ENCODE measurements around the gene SPACA5.
A peak's percentile ranks its signal among the peaks of the same experiment; 100 is the strongest.
"Not testable (repeated sequence)": the region's sequence is repeated elsewhere in the genome, so short reads cannot be mapped to it uniquely, and the experiment has no call there.

SPACA5 gene

DNA sequence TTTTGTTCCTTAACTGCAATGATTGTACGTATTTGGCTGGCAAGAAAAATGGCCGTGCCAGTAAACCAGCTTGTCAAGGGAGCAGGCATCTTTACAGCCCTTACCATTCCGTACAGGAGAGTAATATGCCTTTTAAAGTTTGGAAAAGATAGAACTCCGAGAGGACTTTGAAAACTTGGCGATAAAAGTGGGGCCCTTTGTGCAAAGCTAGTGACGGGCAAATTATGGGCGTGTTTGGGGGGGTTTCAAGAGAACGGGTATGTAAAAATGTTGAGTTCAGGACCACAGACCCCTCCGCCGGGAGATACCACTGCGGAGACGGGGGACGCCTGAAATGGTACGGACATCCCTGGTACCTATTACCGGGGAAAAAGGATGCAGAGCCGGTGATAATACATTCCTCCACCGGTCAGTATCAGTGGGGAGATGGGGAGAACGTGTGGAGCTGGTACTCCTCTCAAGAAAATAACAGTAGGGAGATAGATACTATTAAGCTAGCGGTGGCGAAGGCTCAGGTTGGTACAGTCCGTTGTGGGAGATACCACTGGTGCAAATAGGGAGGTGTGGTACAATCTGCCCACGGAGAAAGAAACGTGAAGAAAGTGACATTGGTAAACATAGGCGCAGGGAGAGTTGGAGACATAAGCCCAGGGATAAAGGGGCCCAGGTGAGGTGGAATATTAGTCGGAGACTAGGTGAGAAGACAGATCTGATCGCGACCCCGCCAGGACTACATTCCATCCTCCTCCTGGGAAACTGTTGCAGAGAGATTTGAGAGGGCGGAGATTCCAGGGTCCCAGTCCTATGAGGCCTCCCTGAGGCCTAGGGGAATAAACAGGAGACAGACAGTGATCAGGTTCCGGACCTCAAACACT lies 14.5 kb downstream of the SPACA5 start:
- Histone ChIP-seq H3K9me3 (ENCODE audit: severe bottlenecking) (no peaks in the 10 kb centered on the region), H3K27ac (peak overlapping the region; percentile 98), H3K4me3 (ENCODE audit: low read depth, low read length) (peak overlapping the region; percentile 64), H3K36me3 (no peaks in the 10 kb centered on the region), H3K27me3 (ENCODE audit: insufficient read depth, low read depth, severe bottlenecking) (no peaks in the 10 kb centered on the region)
- TF ChIP-seq CTCF (IDR thresholded peaks at IDR 0.05; ENCODE audit: low read depth, low read length) = no peak
- peak; percentile 81 for DNase-seq

DNA sequence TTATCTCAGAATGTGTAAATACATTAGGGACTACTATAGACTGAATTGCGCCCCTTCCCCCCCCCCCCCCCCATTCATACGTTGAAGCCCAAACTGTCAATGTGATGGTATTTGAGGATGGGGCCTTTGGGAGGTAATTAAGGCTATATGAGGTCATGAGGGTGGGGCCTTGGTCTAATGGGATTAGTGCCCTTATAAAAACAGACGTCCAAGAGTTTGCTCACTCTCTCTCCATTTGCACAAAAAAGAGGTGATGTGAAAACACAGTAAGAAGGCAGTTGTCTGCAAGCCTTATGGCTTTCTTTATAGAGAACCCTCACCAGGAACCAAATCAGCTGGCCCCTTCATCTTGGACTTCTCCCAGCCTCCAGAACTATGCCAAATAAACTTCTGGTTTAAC lies 15.3 kb downstream of the SPACA5 start:
- Histone ChIP-seq H3K27ac (no peak overlapping the region; the same call in 1 of the 2 replicates), H3K36me3 (no peaks in the 10 kb centered on the region), H3K4me3 (ENCODE audit: low read depth, low read length) (peak overlapping the region; percentile 64), H3K9me3 (ENCODE audit: severe bottlenecking) (no peaks in the 10 kb centered on the region), H3K27me3 (ENCODE audit: insufficient read depth, low read depth, severe bottlenecking) (no peaks in the 10 kb centered on the region)
- TF ChIP-seq CTCF (IDR thresholded peaks at IDR 0.05; ENCODE audit: low read depth, low read length) = no peak
- no peak for DNase-seq

GRCh38 chrX:48022738-48023137 lies 15.9 kb downstream of the SPACA5 start:
- no peak for DNase-seq
- no peaks in the 10 kb centered on the region for H3K27me3 ChIP-seq (ENCODE audit: insufficient read depth, low read depth, severe bottlenecking)
- no peak overlapping the region for H3K27ac ChIP-seq
- no peak for TF ChIP-seq CTCF (IDR thresholded peaks at IDR 0.05; ENCODE audit: low read depth, low read length)
- H3K4me3 ChIP-seq (ENCODE audit: low read depth, low read length) = no peak overlapping the region
- H3K36me3 ChIP-seq = no peaks in the 10 kb centered on the region
- H3K9me3 ChIP-seq (ENCODE audit: severe bottlenecking) = no peaks in the 10 kb centered on the region

- DNase-seq = peak; percentile 65
Observed at GRCh38 chrX:48025561-48025960, 18.8 kb downstream of the SPACA5 start.

DNA sequence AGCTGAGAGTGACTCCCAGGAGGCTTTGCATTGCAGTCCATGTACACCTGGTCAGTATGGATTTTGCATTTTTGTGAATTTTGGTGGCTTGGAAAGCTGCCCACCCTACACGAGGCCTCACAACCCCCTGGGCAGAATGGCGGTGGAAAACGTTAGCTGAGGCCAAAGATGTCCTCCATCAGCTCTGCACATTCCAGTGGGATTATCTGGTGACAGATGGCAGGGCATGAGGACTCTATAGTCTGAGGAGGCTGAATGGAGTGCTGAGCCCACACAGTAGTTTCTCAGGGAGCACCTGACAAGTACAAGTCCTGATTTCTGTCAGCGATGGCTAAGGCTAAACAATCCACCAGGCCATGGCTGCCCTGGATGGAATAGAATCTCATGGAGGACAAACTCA lies 20.8 kb downstream of the SPACA5 start:
- H3K27me3 ChIP-seq (ENCODE audit: insufficient read depth, low read depth, severe bottlenecking); H3K9me3 ChIP-seq (ENCODE audit: severe bottlenecking); H3K4me3 ChIP-seq (ENCODE audit: low read depth, low read length); H3K36me3 ChIP-seq: not testable (repeated sequence)
- H3K27ac ChIP-seq = peak overlapping the region; percentile 50
- peak; percentile 64 for DNase-seq

More at GRCh38 chrX:48025561-48025960, 18.8 kb downstream of the SPACA5 start:
- no peak overlapping the region for H3K27ac ChIP-seq
- TF ChIP-seq CTCF (IDR thresholded peaks at IDR 0.05; ENCODE audit: low read depth, low read length) = peak; percentile 61
- H3K36me3 ChIP-seq = no peaks in the 10 kb centered on the region
- no peaks in the 10 kb centered on the region for H3K27me3 ChIP-seq (ENCODE audit: insufficient read depth, low read depth, severe bottlenecking)
- no peak overlapping the region for H3K4me3 ChIP-seq (ENCODE audit: low read depth, low read length)
- no peaks in the 10 kb centered on the region for H3K9me3 ChIP-seq (ENCODE audit: severe bottlenecking)

GRCh38 chrX:48028091-48028490 lies 21.3 kb downstream of the SPACA5 start:
- Histone ChIP-seq H3K27ac (no peak overlapping the region), H3K4me3 (ENCODE audit: low read depth, low read length) (no peak overlapping the region), H3K36me3 (no peaks in the 10 kb centered on the region), H3K9me3 (ENCODE audit: severe bottlenecking) (no peaks in the 10 kb centered on the region), H3K27me3 (ENCODE audit: insufficient read depth, low read depth, severe bottlenecking) (no peaks in the 10 kb centered on the region)
- TF ChIP-seq CTCF (IDR thresholded peaks at IDR 0.05; ENCODE audit: low read depth, low read length) = no peak
- DNase-seq = no peak

Data from WERI-Rb-1 (cell line).